Activated CD4-positive, alpha-beta T cell treated with anti-CD3 and anti-CD28 coated beads for 24 hours (primary cell): Measurements from ENCODE around the gene MXRA7.
"Not testable (repeated sequence)": the region's sequence is repeated elsewhere in the genome, so short reads cannot be mapped to it uniquely, and the experiment has no call there.

Experiments
- DNase-seq, 2 donors: peaks; one replicate each; pipeline ENCODE4 v3.0.0-alpha.2; 2020; ENCODE audit warnings: low read depth in 2 of 2

MXRA7 gene

DNA sequence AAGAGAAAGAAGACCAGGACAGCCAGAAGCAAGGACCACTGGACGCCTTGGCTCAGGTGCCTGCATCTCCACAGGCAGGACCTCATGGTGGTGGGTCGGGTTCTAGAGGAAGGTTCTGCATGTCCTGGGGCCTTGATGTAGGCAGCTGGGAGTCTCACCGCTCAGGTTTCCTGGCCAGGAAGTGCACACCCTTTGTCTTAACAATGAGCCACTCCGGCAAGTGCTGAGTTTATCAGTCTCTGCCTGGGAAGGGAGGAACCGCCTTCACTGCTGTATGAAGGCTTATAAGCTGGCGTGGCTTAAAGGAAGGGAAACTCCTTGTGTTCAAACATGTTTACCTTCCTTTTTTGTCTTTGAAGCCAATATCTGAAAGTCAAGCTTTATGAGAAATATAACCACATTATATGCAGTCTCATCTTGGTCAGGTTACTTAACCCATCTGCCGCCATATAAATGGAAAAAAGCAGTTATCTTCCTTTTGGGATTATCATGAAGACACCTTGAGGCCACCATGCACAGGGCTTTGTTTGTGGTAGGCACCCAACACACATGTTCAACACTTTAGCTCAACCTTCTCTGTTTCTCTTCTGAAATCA is 67.1 kb downstream of the MXRA7 start, which contains the start of gene ST6GALNAC1:
ST6GALNAC1 (minus strand) TSS at position 205 of the 596 bp plus-strand sequence; CDS start at position 86, 119 bp downstream.
- peak in 1 of 2 donors; percentile 6 for DNase-seq

DNA sequence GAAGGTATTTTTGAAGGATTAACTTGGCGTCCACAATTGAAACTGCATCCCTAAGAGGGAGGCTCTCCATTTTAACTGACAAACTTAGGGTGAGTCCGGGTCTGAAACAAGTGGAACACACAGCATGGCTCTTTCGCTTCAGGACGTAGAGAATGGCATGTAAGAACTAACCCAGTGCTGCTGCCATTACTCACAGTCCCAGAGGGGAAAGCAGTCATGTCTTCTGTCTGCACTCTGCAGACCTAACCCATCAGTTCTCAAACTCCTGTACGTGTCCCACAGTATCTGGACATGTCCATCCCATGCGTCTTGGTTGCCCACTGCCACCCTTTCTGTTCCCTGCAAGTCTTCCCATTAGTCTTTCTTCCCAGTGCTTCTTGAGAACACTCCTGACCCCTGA is 67.8 kb downstream of the MXRA7 start:
- DNase-seq = no peak

DNA sequence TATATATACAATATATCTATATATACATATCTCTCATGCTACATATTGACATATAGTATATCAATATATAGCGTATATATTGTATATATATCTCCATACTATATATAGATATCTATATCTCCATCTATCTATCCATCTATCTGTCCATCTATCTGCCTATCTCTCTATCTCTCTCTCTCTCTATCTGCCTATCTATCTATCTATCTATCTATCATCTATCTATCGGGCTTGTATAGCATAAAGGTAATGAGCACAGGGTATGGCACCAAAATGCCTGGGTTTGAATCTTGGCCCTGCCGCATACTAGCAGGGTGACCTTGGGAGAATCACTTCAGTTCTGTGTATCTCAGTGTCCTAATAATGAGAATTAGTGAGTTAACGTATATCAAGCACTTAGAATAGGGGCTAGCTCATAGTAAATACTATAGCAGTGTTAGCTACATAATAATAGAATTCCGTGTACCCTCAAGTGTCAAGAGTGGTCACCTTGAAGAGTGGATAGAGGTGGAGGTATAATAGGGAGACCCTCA is 68.7 kb downstream of the MXRA7 start:
- DNase-seq = no peak

DNA sequence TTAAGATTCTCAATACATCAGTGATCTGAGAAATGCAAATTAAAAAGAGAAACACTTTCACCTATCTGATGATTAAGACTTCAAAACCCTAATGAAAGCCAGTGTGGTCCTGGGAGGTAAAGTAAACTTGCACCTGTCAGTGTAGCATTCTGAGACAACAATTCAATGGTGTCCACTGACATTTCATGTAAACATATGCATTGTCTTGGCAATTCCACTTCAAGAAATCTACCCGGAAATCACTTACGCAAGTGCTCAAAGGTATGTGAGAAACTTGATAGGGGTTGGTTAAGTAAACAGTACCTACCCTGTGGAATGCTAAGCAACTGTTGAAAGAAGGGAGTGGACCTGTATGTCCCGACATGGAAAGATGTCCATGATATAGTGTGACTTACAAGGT is 69.3 kb downstream of the MXRA7 start:
- DNase-seq = no peak

DNA sequence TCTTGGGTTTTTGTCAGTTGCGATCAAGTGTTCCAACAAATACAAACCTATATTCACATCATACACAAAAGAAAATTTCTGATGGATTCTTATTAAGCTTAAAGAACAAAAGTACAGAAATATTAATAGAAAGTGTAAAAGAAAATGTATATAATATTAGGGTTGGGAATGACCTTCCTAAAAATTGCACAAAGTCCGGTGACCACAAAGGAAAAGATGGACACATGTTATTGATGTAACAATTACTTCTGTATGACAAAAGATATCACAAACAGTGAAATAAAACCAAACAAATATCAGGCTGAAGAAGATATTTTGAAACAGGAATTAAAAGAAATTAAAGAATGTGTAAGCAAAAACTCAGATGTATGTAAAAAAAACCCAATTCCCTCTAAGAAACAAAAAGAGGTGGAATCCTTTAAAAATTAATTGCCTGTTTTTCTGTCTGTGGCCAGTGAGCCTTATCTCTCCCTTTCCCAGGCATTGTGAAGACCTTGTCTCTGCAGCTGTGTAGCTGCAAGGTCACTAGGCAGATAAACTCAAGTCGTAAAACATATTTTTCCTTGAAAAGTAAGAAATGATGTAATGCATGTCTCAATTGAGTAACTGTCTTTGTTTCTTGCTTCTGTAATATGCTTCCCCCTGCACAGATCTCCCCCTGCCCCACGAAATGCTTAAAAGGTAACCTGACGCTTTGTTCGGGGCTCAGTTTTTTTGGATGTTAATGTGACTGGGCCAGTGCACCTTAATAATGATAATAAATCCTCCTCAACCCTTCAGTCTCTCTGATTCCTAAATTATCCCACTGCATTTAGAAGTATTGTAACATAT is 70.0 kb downstream of the MXRA7 start:
- no peak for DNase-seq

DNA sequence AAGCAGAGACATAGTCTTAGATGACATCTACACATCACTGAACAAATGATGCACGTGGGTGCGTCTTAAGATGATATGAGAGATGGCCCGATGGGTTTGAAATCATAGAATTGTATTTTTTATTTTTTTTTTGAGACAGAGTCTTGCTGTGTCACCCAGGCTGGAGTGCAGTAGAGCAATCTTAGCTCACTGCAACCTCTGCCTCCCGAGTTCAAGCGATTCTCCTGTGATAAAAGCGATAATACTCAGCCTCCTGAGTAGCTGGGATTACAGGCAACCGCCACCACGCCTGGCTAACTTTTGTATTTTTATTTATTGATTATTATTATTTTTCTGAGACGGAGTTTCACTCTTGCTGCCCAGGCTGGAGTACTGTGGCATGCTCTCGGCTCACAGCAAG is 72.5 kb downstream of the MXRA7 start:
- no peak for DNase-seq

DNA sequence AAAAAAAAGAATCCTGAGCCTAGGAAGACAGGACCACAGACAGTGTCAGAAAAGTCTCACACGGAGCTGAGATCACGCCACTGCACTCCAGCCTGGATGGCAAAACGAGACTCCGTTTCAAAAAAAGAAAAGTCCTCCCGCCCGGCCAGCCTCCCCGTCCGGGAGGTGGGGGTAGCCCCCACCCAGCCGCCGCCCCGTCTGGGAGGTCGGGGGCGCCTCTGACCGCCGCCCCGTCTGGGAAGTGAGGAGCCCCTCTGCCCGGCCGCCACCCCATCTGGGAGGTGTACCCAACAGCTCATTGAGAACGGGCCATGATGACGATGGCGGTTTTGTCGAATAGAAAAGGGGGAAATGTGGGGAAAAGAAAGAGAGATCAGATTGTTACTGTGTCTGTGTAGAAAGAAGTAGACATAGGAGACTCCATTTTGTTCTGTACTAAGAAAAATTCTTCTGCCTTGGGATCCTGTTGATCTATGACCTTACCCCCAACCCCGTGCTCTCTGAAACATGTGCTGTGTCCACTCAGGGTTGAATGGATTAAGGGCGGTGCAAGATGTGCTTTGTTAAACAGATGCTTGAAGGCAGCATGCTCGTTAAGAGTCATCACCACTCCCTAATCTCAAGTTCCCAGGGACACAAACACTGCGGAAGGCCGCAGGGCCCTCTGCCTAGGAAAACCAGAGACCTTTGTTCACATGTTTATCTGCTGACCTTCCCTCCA is 74.1 kb downstream of the MXRA7 start:
- DNase-seq = not testable (repeated sequence)

DNA sequence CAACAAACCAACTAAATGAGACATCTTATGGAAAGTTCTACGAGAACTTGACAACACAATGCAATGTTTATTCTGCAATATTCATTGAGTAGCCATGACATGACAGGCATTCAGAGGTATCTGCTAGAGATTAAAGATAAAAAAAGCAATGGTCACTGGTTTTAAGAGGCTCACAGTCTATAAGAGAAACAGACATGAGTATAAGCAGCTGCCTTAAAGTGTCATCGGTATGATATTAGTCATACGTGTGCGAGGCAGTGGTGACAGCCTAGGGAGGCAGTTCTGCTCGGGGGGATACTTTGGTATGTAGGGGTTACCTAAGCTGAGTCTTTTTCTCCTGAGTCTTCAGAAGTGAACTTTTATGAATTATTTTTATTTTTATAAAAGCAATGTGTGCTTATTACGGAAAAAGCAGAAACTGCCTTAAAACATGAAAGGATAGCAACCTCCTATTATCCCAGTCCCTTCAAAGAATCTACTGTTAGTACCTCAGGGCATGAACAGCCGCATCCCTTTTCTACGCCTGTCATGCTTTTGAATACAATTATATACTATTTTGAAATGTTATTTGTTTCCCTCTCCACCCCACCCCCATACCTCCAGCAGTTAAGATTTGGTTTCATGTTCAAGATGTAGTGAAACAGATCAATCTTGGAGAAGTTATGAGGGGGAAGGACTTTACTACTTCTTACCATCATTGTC is 75.0 kb downstream of the MXRA7 start:
- no peak for DNase-seq

DNA sequence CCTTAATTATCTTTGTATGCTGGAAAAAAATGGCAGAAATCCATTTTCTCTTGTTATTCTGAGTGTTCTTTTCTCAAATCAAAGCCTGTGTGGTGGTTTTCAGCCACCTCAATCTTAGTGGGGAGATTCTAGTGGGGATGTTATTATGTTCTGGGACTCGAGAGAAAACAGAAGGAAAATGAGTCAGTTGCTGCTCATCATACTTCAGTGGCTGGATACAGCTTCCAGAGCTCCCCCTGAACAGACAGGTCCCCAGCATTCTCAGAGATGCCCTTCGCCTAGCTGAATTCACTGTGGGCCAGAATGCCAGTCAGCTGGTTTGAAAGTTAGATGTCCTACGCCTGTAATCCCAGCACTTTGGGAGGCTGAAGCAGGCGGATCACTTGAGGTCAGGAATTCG is 75.7 kb downstream of the MXRA7 start:
- DNase-seq = no peak

DNA sequence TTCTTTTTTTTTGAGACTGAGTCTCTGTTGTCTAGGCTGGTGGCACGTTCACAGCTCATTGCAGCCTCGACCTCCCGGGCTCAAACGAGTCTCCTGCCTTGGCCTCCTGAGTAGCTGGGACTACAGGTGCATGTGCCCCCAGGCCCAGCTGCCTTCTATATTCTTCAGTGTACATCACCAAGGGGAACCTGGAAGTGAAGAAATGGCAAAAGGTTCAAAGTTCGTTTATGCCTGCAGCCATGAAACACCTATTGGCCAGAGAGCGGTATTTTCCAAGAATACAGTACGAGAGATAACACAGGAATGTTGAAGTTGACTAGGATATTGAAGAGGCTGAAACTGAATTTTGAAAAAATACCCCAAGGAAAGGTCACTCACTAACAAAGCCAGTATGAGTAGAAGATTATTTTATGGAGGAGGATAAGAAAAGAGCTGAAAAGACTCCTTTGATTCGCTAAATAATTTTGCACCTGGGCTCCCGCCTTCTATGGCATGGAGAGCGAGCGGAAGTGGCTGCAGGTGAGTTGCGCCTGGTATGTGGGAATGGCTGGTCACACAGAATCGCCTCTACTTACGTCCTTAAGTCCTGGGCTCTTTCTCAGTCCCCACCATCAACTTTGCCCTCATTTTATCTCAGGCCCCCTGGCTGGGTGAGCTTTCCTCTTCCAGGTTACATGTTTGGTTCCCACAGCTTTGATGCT is 77.0 kb downstream of the MXRA7 start:
- no peak for DNase-seq

DNA sequence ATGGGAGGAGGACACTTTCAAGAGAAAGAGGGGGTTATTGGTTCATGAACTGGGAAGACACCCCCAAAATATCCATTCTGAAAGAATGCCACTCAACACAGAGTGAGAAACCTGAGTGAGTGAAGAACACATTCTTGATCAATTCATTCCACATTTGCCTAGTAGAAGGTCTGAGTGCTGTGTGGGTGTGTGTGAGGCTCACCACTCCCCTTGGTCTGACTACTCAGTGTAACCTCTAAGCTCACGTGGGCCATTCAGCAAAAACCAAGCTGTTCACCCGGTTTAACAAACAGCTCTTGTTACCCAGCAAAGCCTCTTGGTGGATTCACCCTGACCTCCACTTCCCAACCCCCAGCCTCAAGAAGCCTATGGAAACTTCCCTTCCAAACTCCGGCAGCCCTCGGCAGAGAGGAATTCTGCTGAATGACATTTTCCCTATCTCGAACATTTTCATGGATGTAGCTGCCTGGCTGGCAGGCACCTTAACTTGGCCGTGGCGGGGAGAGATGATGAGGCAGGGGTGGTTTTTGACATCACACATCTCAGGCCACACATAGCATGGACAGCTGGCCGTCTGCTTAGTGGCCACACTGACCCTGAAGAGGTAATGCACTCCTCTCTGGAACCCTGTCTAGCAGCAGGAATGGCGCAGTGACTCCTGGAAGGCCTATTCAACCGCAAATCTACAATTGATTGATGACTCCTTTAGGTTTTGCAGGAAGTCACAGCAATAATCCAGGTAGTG is 78.8 kb downstream of the MXRA7 start:
- no peak for DNase-seq

DNA sequence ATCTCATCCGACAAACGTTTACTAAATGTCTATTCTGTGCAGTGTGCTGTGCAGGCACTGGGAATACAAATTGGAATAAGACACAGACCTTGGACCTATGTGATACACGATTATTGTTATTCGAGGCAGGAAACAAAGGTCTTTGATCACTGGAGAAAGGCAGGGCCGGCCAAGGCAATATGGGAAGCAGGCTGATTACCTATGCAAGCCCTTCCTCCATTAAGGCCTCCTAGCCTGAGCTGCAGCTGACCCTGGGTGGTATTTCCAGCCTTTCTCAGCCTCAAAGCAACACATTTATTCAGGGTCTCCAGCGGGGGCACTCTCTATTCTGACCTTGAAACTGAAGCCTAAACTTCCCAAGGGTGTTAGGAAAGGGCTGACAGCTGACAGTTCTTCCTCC is 80.6 kb downstream of the MXRA7 start:
- DNase-seq = no peak
